OCI-LY1 (cell line): ENCODE data around the gene PILRB.
"Not testable (repeated sequence)": the region's sequence is repeated elsewhere in the genome, so short reads cannot be mapped to it uniquely, and the experiment has no call there.

Source experiments
- EZH2 ChIP-seq: fragments of 200-600 bp; sonication (generic), shearing (Covaris generic); IDR thresholded peaks from 2 replicates; pipeline ENCODE4 v1.8.0; 2017; ENCODE audit warnings: borderline replicate concordance, mixed run types, mild to moderate bottlenecking, antibody characterized with exemption, low read length, moderate library complexity, mixed read lengths
- TF ChIP-seq, protein P1 (sequence below): fragments of 200-600 bp; sonication (generic), shearing (Covaris generic); IDR thresholded peaks from 2 replicates; pipeline ENCODE4 v1.5.1; 2017; ENCODE audit warnings: mild to moderate bottlenecking, antibody characterized with exemption, low read length, moderate library complexity, mixed read lengths

- TF ChIP-seq, protein P1, sequence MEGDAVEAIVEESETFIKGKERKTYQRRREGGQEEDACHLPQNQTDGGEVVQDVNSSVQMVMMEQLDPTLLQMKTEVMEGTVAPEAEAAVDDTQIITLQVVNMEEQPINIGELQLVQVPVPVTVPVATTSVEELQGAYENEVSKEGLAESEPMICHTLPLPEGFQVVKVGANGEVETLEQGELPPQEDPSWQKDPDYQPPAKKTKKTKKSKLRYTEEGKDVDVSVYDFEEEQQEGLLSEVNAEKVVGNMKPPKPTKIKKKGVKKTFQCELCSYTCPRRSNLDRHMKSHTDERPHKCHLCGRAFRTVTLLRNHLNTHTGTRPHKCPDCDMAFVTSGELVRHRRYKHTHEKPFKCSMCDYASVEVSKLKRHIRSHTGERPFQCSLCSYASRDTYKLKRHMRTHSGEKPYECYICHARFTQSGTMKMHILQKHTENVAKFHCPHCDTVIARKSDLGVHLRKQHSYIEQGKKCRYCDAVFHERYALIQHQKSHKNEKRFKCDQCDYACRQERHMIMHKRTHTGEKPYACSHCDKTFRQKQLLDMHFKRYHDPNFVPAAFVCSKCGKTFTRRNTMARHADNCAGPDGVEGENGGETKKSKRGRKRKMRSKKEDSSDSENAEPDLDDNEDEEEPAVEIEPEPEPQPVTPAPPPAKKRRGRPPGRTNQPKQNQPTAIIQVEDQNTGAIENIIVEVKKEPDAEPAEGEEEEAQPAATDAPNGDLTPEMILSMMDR: not testable (repeated sequence)
- not testable (repeated sequence) for TF ChIP-seq EZH2
Observed at GRCh38 chr7:100381531-100382233, 23.8 kb downstream of the PILRB start.
